ENCODE data around the gene TAF6.
A peak's percentile ranks its signal among the peaks of the same experiment; 100 is the strongest.

- no peak for TF ChIP-seq POLR2A (IDR thresholded peaks at IDR 0.05; ENCODE audit: low read depth, low read length)
- no peak for TF ChIP-seq CTCF (conservative IDR thresholded peaks at IDR 0.05; ENCODE audit: low read depth, low read length)
- TF ChIP-seq NFE2L2 (IDR thresholded peaks at IDR 0.05; ENCODE audit: low read depth, low read length): no peak
- peak; percentile 72 for TF ChIP-seq MAFK (IDR thresholded peaks at IDR 0.05; ENCODE audit: low read depth, low read length)
- no peak for TF ChIP-seq USF2 (IDR thresholded peaks at IDR 0.05; ENCODE audit: low read depth, low read length)
- TF ChIP-seq RFX5 (IDR thresholded peaks at IDR 0.05; ENCODE audit: low read depth, low read length): no peak
- TF ChIP-seq FOS (IDR thresholded peaks at IDR 0.05; ENCODE audit: low read depth, low read length): no peak
- TF ChIP-seq RAD21 (IDR thresholded peaks at IDR 0.05; ENCODE audit: low read length): no peak
These were observed 44.3 kb downstream of the TAF6 start for GRCh38 chr7:100074841-100075240.
